K562 (cell line): ENCODE results near the gene SH2D5. TPM values are rescaled to one million over a fixed set of nuclear protein-coding genes. Genes with fewer than 3 reads are reported as not detected.

ENCODE experiments used
- BRD9 ChIP-seq: fragments of 450-650 bp; IDR thresholded peaks from 2 replicates; pipeline ENCODE4 v1.6.1; 2018; ENCODE audit warnings: low read depth; ENCODE audit not compliant: partially characterized antibody
- CREBBP ChIP-seq: IDR thresholded peaks from one replicate; pipeline ENCODE4 v1.6.1; 2012; ENCODE audit warnings: low read depth, mild to moderate bottlenecking, control low read depth, inconsistent platforms, low read length
- HDAC3 ChIP-seq: fragments of 450-650 bp; IDR thresholded peaks from 2 replicates; pipeline ENCODE4 v1.6.1; 2018; ENCODE audit warnings: borderline replicate concordance, mild to moderate bottlenecking, moderate library complexity; ENCODE audit not compliant: partially characterized antibody
- HSF4 ChIP-seq: fragments of 250-450 bp; sonication (Bioruptor Pico); IDR thresholded peaks from 2 replicates; pipeline ENCODE4 v2.1.2; 2022; ENCODE audit warnings: mild to moderate bottlenecking, moderate library complexity, borderline replicate concordance
- ID3 ChIP-seq, 2 experiments: fragments of 250-450 bp in 1 of 2; fragments of 450-650 bp in 1 of 2; sonication (Bioruptor Pico) in 1 of 2; IDR thresholded peaks; 2 replicates each; pipeline versions ENCODE4 v1.6.1 to v1.8.0; 2016 to 2021; ENCODE audit warnings: mild to moderate bottlenecking in 2 of 2, moderate library complexity in 2 of 2, missing compliant biosample characterization in 1 of 2, missing genetic modification characterization in 1 of 2
- MITF ChIP-seq: IDR thresholded peaks from 2 replicates; pipeline ENCODE4 v1.6.1; 2014; ENCODE audit warnings: antibody characterized with exemption
- NKRF ChIP-seq: fragments of 450-650 bp; IDR thresholded peaks from 2 replicates; pipeline ENCODE4 v1.6.1; 2016; ENCODE audit warnings: borderline replicate concordance
- SIN3A ChIP-seq, 2 experiments: fragments of 150-350 bp in 1 of 2; IDR thresholded peaks; 2 replicates each; pipeline ENCODE4 v1.6.1; 2011 to 2016; ENCODE audit warnings: borderline replicate concordance in 2 of 2, low read depth in 2 of 2, low read length in 2 of 2, mild to moderate bottlenecking in 2 of 2, moderate library complexity in 2 of 2; ENCODE audit not compliant: control insufficient read depth in 1 of 2
- STAT6 ChIP-seq: sonication (generic); formaldehyde crosslinking; IDR thresholded peaks from 2 replicates; pipeline ENCODE4 v1.8.1; 2023; ENCODE audit warnings: mild to moderate bottlenecking, missing genetic modification reagents
- YY1 ChIP-seq, 3 experiments: IDR thresholded peaks; 2 replicates each; pipeline ENCODE4 v1.6.1; 2011; ENCODE audit warnings: low read length in 2 of 3, mild to moderate bottlenecking in 2 of 3, moderate library complexity in 2 of 3, borderline replicate concordance in 1 of 3, control low read depth in 1 of 3, low read depth in 1 of 3; ENCODE audit not compliant: insufficient read depth in 3 of 3, insufficient replicate concordance in 2 of 3, control insufficient read depth in 1 of 3, insufficient read length in 1 of 3; ENCODE audit errors: extremely low read depth in 1 of 3
- ZNF23 ChIP-seq: fragments of 250-450 bp; sonication (Bioruptor Pico); IDR thresholded peaks from 2 replicates; pipeline ENCODE4 v1.4.0; 2020; ENCODE audit warnings: mild to moderate bottlenecking
- polyA plus RNA-seq, 8 experiments: library from polyadenylated mRNA; depleted of rRNA in 4 of 8; stranded (reverse) in 5 of 8; unstranded in 3 of 8; fragments of >200 nt; fragmentation: Nextera tagmentation in 2 of 8; fragmentation: Illumina TruSeq in 1 of 8; extraction: Ambion mirVana in 2 of 8; extraction: Trizol in 1 of 8; gene quantifications; 2 replicates each; pipeline versions ENCODE4 v1.2.1 to v1.2.3, GENCODE V29; 2011 to 2014; ENCODE audit warnings: inconsistent platforms in 1 of 8, missing spikeins in 1 of 8
- total RNA-seq, 7 experiments: library from RNA; depleted of rRNA in 6 of 7; stranded (reverse); fragments of >200 nt in 6 of 7; fragmentation: Illumina TruSeq in 2 of 7; extraction: Trizol in 2 of 7; gene quantifications; 2 replicates each; pipeline versions ENCODE4 v1.2.1 to v1.2.3, GENCODE V29; 2011 to 2021; ENCODE audit warnings: low replicate concordance in 1 of 7
- TF ChIP-seq, protein P1 (sequence below), 2 experiments: fragments of 200-800 bp in 1 of 2; sonication (Bioruptor generic) in 1 of 2; sonication (generic) in 1 of 2; formaldehyde crosslinking in 1 of 2; IDR thresholded peaks in 1 of 2; conservative IDR thresholded peaks in 1 of 2; 2 replicates each; pipeline versions ENCODE4 v1.5.0 to v1.6.1; 2016 to 2020; ENCODE audit warnings: missing compliant biosample characterization in 1 of 2, missing genetic modification characterization in 1 of 2, missing genetic modification reagents in 1 of 2

Gene SH2D5
- total and polyA plus RNA-seq, 9 of the 15 experiments (the other 6 are each of a cell fraction or from before 2014, with no cell fraction given), result 0.06 to 0.11 TPM; not detected in 7

GRCh38 chr1:20696397-20697333 is 35.8 kb downstream of the SH2D5 start (continued):
- TF ChIP-seq STAT6 (CRISPR knock-in tag), result no peak
- no peak for TF ChIP-seq CREBBP
- no peak for TF ChIP-seq HSF4
- no peak for TF ChIP-seq SIN3A (IDR thresholded peaks at IDR 0.05; ENCODE audit: borderline replicate concordance in 2 of 2, control insufficient read depth in 1 of 2, low read depth in 2 of 2, low read length in 2 of 2)
- no peak for TF ChIP-seq NKRF
- no peak for TF ChIP-seq HDAC3
- TF ChIP-seq, protein P1, sequence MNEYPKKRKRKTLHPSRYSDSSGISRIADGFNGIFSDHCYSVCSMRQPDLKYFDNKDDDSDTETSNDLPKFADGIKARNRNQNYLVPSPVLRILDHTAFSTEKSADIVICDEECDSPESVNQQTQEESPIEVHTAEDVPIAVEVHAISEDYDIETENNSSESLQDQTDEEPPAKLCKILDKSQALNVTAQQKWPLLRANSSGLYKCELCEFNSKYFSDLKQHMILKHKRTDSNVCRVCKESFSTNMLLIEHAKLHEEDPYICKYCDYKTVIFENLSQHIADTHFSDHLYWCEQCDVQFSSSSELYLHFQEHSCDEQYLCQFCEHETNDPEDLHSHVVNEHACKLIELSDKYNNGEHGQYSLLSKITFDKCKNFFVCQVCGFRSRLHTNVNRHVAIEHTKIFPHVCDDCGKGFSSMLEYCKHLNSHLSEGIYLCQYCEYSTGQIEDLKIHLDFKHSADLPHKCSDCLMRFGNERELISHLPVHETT (CRISPR knock-in tag; conservative IDR thresholded peaks at IDR 0.05 in 1 of 2, IDR thresholded peaks at IDR 0.05 in 1 of 2), result no peak
- TF ChIP-seq BRD9, result peak; percentile 56
- peak in 1 of 3 experiments; percentile 19 for TF ChIP-seq YY1 (IDR thresholded peaks at IDR 0.05; ENCODE audit: borderline replicate concordance in 1 of 3, control insufficient read depth in 1 of 3, extremely low read depth in 1 of 3, insufficient read depth in 3 of 3, insufficient read length in 1 of 3, insufficient replicate concordance in 2 of 3, low read depth in 1 of 3, low read length in 2 of 3)
- TF ChIP-seq MITF, result peak; percentile 93
- TF ChIP-seq ZNF23 (CRISPR knock-in tag), result no peak
- TF ChIP-seq ID3 (CRISPR knock-in tag; IDR thresholded peaks at IDR 0.05), result no peak
- peak; percentile 34; the same call in 1 of the 2 replicates for TF ChIP-seq ID3 (tag; IDR thresholded peaks at IDR 0.05)
